Natural killer cell (primary cell): ENCODE results near the gene PRRX2. TPM values are rescaled to one million over a fixed set of nuclear protein-coding genes. Genes with fewer than 3 reads are reported as not detected.

Source experiments
- ATAC-seq, 3 donors: fragments of 150-1000 bp in 2 of 3; fragments of 200-7000 bp in 1 of 3; cut with Tn5 transposase; 1 replicate in 1 of 3; 2 replicates in 2 of 3; pipeline ENCODE4 v1.10.0; 2021; ENCODE audit warnings: mild to moderate bottlenecking in 2 of 3, moderate library complexity in 2 of 3
- DNase-seq, 2 donors: peaks; one replicate each; pipeline versions ENCODE4 v3.0.0 to v3.0.0-alpha.2; 2013 to 2021; ENCODE audit warnings: mixed read lengths in 1 of 2
- H3K27ac ChIP-seq: one replicate; pipeline ENCODE4 v1.5.1; 2013; ENCODE audit warnings: mild to moderate bottlenecking, low read length
- H3K27me3 ChIP-seq: one replicate; pipeline ENCODE4 v1.6.1; 2013; ENCODE audit warnings: low read length; ENCODE audit not compliant: control insufficient read depth, insufficient read depth
- H3K36me3 ChIP-seq: one replicate; pipeline ENCODE4 v1.6.1; 2013; ENCODE audit warnings: low read length; ENCODE audit not compliant: control insufficient read depth, insufficient read depth
- H3K4me1 ChIP-seq: one replicate; pipeline ENCODE4 v1.6.1; 2013; ENCODE audit warnings: low read length; ENCODE audit not compliant: control insufficient read depth, insufficient read depth
- H3K4me3 ChIP-seq: one replicate; pipeline ENCODE4 v1.5.1; 2013; ENCODE audit warnings: low read length
- H3K9me3 ChIP-seq: one replicate; pipeline ENCODE4 v1.6.1; 2013; ENCODE audit warnings: low read length; ENCODE audit not compliant: control insufficient read depth, insufficient read depth
- H3K27ac Mint-ChIP-seq, 2 donors: one replicate each; pipeline ENCODE4 v1.8.0; 2022; ENCODE audit warnings: mild to moderate bottlenecking in 2 of 2, mixed read lengths in 2 of 2, moderate library complexity in 1 of 2
- H3K27me3 Mint-ChIP-seq, 2 donors: one replicate each; pipeline ENCODE4 v1.8.0; 2022; ENCODE audit warnings: low read depth in 2 of 2, mixed read lengths in 2 of 2
- H3K36me3 Mint-ChIP-seq: one replicate; pipeline ENCODE4 v1.8.0; 2022; ENCODE audit warnings: mixed read lengths
- H3K4me1 Mint-ChIP-seq, 2 donors: one replicate each; pipeline ENCODE4 v1.8.0; 2022; ENCODE audit warnings: mixed read lengths in 2 of 2
- H3K4me3 Mint-ChIP-seq: one replicate; pipeline ENCODE4 v1.8.0; 2022; ENCODE audit warnings: mild to moderate bottlenecking, moderate library complexity, mixed read lengths
- H3K9me3 Mint-ChIP-seq, 2 donors: one replicate each; pipeline ENCODE4 v1.8.0; 2022; ENCODE audit warnings: mixed read lengths in 2 of 2
- WGBS: methylation state at CpG from one replicate; pipeline ENCODE4 v1.1.7; 2013; ENCODE audit warnings: missing lambda C conversion rate; ENCODE audit not compliant: insufficient coverage; 5-methylcytosine and 5-hydroxymethylcytosine counted together
- intact Hi-C: fragments of 100-400 bp; cut with micrococcal nuclease; formaldehyde crosslinking; loops from one replicate; pipeline ENCODE4 v1.14.2; 2022
- total RNA-seq, 4 donors: library from RNA; stranded (reverse); fragments of 120-200 nt in 1 of 4; gene quantifications; one replicate each; pipeline versions ENCODE4 v1.2.3 to v1.2.4, GENCODE V29; 2013 to 2022
- TF ChIP-seq, protein P1 (sequence below): fragments of 200-600 bp; IDR thresholded peaks from one replicate; pipeline ENCODE4 v1.8.0; 2022; ENCODE audit warnings: antibody characterized with exemption

The PRRX2 gene
- total RNA-seq, 3 donors from 2014 or later (not counting 1 experiment from before 2014, with no cell fraction given) = not detected

DNA sequence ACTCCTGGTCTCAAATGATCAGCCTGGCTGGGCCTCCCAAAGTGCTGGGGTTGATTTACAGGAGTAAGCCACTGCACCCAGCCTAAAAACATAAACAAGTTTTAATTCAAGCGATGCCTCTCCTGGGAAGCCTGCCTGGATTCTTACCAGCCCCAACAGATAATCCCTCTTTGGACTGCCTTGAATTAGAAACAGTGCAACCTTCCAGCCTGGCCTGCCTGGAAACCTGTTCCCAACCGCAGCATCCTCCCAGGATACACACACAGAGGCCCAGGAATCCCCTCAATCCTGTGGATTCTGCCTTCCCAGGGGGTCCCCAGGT lies 68.1 kb downstream of the PRRX2 start:
- Histone ChIP-seq H3K27ac (no peak overlapping the region), H3K9me3 (no peaks in the 10 kb centered on the region), H3K27me3 (peaks cover 3% of the 10 kb centered on the region), H3K4me3 (no peak overlapping the region), H3K36me3 (no peaks in the 10 kb centered on the region), H3K4me1 (peaks cover 15% of the 10 kb centered on the region)
- H3K27ac Mint-ChIP-seq = no peak overlapping the region
- no peak overlapping the region for H3K4me3 Mint-ChIP-seq
- no peaks in the 10 kb centered on the region for H3K9me3 Mint-ChIP-seq
- ATAC-seq (no peak), DNase-seq (no peak)
- no peaks in the 10 kb centered on the region for H3K36me3 Mint-ChIP-seq
- 90% methylated on average over 2 of the region's 2 CpGs for WGBS
- TF ChIP-seq, protein P1, sequence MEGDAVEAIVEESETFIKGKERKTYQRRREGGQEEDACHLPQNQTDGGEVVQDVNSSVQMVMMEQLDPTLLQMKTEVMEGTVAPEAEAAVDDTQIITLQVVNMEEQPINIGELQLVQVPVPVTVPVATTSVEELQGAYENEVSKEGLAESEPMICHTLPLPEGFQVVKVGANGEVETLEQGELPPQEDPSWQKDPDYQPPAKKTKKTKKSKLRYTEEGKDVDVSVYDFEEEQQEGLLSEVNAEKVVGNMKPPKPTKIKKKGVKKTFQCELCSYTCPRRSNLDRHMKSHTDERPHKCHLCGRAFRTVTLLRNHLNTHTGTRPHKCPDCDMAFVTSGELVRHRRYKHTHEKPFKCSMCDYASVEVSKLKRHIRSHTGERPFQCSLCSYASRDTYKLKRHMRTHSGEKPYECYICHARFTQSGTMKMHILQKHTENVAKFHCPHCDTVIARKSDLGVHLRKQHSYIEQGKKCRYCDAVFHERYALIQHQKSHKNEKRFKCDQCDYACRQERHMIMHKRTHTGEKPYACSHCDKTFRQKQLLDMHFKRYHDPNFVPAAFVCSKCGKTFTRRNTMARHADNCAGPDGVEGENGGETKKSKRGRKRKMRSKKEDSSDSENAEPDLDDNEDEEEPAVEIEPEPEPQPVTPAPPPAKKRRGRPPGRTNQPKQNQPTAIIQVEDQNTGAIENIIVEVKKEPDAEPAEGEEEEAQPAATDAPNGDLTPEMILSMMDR = no peak
- intact Hi-C loops = loop anchor here (10.0 kb wide), 1 partner anchor 361 kb away; no protein-coding TSS in a partner anchor
- H3K27me3 Mint-ChIP-seq = peaks cover 0 to 8% of the 10 kb centered on the region in 2 donors
- H3K4me1 Mint-ChIP-seq = peaks cover 0 to 14% of the 10 kb centered on the region in 2 donors

DNA sequence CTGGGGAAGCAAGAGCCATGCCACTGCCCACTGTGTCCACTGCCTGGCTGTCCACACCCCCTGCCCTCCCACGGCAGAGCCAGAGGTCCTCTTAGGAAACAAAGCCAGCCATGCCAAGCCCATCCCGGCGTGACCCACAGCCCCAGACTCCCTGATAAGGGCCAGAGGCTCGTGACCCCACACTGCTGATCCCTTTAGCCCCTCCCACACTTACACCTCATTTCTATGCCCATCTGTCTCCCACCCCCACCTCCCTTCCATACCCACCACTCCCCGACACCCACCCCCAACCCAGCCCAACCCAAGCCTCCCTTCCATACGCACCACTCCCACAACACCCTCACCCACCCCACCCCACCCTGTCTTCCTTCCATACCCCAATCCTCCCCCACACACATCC lies 70.1 kb downstream of the PRRX2 start:
- Mint-ChIP-seq H3K4me3 (no peak overlapping the region), H3K9me3 (no peaks in the 10 kb centered on the region), H3K36me3 (no peaks in the 10 kb centered on the region), H3K27ac (no peak overlapping the region), H3K27me3 (peaks cover 0 to 5% of the 10 kb centered on the region in 2 donors), H3K4me1 (peaks cover 0 to 14% of the 10 kb centered on the region in 2 donors)
- Histone ChIP-seq H3K4me1 (peaks cover 15% of the 10 kb centered on the region), H3K27ac (no peak overlapping the region), H3K4me3 (no peak overlapping the region), H3K36me3 (no peaks in the 10 kb centered on the region), H3K27me3 (peaks cover 3% of the 10 kb centered on the region), H3K9me3 (no peaks in the 10 kb centered on the region)
- 90% methylated on average over 5 of the region's 6 CpGs for WGBS
- TF ChIP-seq, protein P1 = no peak
- no peak for ATAC-seq
- intact Hi-C loops = loop anchor here (5.0 to 10.0 kb wide), 2 partner anchors 359 to 603 kb away; no protein-coding TSS in a partner anchor
- no peak for DNase-seq

DNA sequence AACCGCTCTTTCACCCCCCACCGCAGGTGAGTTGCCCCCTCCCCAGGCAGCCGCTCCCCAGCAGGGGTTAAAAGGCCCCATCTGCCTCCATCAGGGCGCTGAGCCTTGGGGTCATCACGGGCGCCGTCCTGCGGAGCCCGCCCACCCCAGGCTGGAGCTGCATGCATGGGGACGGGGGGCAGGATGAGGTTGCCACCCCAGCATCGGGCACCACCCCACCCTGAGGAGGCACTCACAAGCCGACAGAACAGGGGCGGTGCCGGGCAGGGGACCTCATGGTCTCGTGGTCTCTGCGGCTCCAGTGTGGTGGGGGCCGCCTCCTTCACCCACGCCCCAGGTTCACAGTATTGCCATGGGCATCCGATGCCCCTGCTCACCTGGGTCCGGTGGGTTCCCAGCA lies 70.9 kb downstream of the PRRX2 start:
- Histone ChIP-seq H3K36me3 (no peaks in the 10 kb centered on the region), H3K4me1 (peaks cover 15% of the 10 kb centered on the region), H3K9me3 (no peaks in the 10 kb centered on the region), H3K27ac (no peak overlapping the region), H3K4me3 (no peak overlapping the region), H3K27me3 (peaks cover 3% of the 10 kb centered on the region)
- TF ChIP-seq, protein P1 = no peak
- no peak for DNase-seq
- Mint-ChIP-seq H3K27me3 (peaks cover 0 to 5% of the 10 kb centered on the region in 2 donors), H3K4me1 (peaks cover 0 to 14% of the 10 kb centered on the region in 2 donors), H3K27ac (no peak overlapping the region), H3K9me3 (no peaks in the 10 kb centered on the region), H3K36me3 (no peaks in the 10 kb centered on the region), H3K4me3 (no peak overlapping the region)
- intact Hi-C loops = loop anchor here (2.0 to 10.0 kb wide), 3 partner anchors 54 to 604 kb away; no protein-coding TSS in a partner anchor
- WGBS = 58% methylated on average over 18 of the region's 20 CpGs
- ATAC-seq = no peak
